Measurements from ENCODE around the gene NFIX. TPM values are rescaled to one million over a fixed set of nuclear protein-coding genes. Genes with fewer than 3 reads are reported as not detected.

Gene NFIX
- total RNA-seq, 1 donor from 2014 or later, result not detected

DNA sequence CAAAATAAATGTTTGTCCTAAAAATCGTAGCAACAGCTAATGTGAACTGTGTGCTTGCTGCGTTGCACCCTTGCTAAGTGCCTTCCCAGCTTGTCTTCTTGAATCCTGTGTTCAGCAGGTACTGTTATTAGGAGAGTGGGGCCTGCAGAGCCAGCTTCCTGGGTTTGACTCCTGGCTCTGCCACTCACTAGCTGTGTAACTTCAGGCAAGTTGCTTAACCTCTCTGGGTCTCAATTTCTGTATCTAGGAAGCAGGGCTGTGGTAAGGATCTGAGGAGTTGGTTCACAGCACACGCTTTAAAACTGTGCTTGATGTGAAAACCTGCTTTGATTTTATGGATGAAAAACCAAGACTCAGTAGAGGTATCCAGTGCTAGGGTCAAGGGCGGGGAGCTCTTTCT is 10.0 kb downstream of the NFIX start:
- TF ChIP-seq, protein P1, sequence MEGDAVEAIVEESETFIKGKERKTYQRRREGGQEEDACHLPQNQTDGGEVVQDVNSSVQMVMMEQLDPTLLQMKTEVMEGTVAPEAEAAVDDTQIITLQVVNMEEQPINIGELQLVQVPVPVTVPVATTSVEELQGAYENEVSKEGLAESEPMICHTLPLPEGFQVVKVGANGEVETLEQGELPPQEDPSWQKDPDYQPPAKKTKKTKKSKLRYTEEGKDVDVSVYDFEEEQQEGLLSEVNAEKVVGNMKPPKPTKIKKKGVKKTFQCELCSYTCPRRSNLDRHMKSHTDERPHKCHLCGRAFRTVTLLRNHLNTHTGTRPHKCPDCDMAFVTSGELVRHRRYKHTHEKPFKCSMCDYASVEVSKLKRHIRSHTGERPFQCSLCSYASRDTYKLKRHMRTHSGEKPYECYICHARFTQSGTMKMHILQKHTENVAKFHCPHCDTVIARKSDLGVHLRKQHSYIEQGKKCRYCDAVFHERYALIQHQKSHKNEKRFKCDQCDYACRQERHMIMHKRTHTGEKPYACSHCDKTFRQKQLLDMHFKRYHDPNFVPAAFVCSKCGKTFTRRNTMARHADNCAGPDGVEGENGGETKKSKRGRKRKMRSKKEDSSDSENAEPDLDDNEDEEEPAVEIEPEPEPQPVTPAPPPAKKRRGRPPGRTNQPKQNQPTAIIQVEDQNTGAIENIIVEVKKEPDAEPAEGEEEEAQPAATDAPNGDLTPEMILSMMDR (conservative IDR thresholded peaks at IDR 0.05; ENCODE audit: low read depth, low read length), result no peak
- DNase-seq (ENCODE audit: low read depth), result no peak

DNA sequence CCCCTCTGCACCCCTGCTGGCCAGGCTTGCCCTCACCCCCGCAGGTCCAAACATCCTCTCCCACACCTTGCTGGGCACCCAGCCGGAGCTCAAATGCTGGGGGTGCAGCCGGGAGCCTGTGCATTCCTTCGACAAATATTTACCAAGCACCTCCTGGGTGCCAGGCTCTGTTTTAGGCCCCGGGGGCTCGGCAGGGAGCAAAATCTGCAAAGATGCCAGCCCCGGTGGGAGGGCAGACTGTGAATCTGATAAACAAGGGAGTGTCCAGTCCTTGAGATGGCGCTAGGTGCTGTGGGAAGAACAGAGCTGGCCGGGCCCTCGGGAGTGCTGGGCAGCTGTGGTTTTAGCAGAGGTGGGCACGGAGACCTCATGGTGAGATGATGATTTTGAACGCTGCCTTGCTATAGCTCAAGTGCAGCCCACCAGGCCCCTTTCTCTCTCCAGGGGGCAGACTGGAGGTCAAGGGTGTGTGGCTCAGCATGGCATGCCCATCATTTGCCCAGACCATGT is 10.6 kb downstream of the NFIX start:
- TF ChIP-seq, protein P1 (conservative IDR thresholded peaks at IDR 0.05; ENCODE audit: low read depth, low read length), result no peak
- DNase-seq (ENCODE audit: low read depth), result no peak
- H3K4me3 ChIP-seq (ENCODE audit: low read depth, low read length), result no peak overlapping the region

More for the DNA sequence above, 10.0 kb downstream of the NFIX start:
- H3K4me3 ChIP-seq (ENCODE audit: low read depth, low read length), result no peak overlapping the region

DNA sequence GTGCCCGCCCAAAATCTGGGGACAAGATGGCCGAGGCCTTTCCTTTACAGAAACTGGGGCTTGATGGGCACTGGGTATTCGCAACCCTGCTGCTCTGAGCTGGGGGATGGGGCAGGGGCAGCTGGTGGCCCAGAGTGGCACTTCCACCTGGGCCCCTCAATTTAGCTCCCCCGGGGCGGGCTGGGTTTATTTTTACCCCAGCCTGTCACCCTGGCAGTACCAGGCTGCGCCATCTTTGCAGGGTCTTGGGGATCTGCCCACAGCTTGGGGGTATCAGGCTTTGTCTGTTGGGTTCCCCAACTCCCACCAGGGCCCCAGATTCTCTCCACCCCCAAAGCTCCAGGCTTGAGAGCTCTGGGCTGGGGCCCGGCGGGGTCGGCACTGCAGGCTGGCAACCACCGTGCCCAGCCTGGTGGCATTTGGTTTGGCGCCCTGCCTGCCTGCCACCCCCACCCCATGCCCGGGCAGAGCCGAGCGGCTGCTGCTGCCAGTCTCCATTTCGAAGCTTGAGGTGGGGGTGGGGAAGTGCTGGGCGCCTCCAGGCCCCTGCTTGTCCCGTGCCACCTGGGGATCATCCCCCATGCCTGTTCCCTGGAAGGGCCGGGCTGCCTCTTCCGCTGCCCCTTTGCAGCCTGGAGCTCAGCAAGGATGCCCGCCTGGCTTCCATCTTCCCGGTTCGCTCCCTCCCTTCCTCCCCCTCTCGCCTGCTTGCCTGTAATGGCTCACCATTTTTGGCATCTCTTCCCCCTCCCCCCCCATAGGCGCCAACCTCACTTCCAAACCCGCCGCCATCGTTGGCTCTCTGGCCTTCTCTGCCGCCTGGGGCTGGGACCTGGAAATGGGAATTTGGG is 11.4 kb downstream of the NFIX start:
- H3K4me3 ChIP-seq (ENCODE audit: low read depth, low read length), result no peak overlapping the region
- TF ChIP-seq, protein P1 (conservative IDR thresholded peaks at IDR 0.05; ENCODE audit: low read depth, low read length), result no peak
- no peak for DNase-seq (ENCODE audit: low read depth)

DNA sequence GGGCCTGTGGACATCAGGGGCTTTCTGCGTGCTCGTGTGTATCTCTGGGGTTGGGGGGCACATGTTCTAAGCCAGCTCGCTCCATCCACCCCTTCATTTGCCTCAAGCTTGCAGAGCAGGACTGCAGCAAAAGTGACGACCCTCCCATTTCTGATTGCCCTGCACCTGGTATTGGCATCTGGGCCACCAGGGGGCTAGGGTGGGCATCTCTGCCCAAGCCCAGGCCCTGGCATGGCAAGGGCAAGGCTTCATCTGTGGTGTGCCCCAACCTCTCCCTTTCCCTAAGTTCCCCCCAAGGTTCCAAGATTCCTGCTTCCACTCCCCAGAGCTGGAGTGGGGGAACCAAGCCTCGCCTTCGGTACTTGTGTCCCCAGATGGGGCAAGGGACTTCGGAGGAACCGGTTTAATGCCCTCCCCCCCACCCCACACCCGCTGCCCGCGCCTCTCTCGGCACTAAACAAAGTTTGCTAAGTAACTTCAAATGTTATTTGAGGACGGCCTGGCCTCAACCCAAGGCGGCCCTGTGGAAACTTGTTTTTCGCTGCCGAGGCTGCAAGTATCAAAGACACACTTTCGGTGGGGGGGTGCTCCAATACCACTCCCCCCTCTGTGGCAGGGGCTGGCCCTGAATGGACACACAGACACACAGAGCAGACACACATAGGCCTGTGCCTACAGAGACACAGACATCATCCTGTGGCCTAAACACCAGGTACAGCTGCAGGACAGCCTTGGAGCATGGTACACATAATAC is 12.2 kb downstream of the NFIX start:
- H3K4me3 ChIP-seq (ENCODE audit: low read depth, low read length), result no peak overlapping the region
- TF ChIP-seq, protein P1 (conservative IDR thresholded peaks at IDR 0.05; ENCODE audit: low read depth, low read length), result no peak
- no peak for DNase-seq (ENCODE audit: low read depth)

DNA sequence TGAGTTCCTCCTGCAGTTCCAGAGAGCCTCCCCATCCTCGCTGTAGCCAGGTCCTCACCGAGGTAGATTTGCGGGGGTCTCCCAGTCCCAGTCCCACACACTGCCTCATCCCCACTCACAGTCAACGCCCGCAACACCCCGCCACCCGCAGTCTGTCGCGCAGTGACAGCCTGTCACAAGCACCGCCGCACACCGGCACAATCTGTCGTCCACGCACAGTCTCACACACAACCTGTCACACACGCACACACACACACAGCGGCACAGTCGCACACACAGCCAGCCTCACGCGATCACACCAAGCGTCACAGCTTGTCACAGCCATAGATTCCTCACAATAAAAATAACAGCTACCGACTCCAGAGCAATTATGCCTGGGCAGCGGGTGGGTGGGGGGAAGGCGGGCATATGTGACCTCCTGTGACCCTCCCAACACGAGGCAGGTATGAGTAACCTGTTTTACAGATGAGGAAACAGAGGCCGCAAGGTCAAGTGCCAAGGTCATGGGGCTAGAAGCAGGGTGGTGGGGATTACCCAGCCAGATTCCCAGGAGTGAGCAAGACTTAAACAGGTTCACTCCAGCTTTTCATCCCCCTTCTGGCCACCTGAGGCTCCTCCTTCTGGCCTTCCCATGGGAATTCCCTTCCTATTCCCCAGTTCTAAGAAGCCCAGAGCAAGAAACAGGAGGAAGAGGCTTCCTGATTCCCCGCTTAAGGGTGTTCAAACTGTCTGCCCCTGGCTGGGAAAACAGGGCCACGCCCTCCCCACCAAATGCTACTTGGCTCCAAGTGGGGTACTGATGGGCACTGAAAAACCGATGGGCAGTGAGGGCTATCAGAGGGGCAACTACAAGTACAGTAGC is 13.9 kb downstream of the NFIX start:
- no peak for DNase-seq (ENCODE audit: low read depth)
- TF ChIP-seq, protein P1 (conservative IDR thresholded peaks at IDR 0.05; ENCODE audit: low read depth, low read length), result peak; percentile 7
- no peak overlapping the region for H3K4me3 ChIP-seq (ENCODE audit: low read depth, low read length)
